ENCODE measurements around the gene ABCA2. TPM values are rescaled to one million over a fixed set of nuclear protein-coding genes. Genes with fewer than 3 reads are reported as not detected.

Gene ABCA2
- total RNA-seq, 1 experiment from 2014 or later: 27.0 TPM

GRCh38 chr9:137071282-137071681 lies 43.2 kb upstream of the ABCA2 start:
- no peak for DNase-seq (ENCODE audit: low read depth, low spot score)
- no TSS peak for BruUV-seq (replicated peaks)
- Histone ChIP-seq H3K4me1 (ENCODE audit: control insufficient read depth, insufficient read depth, low read length) (peaks cover 2% of the 10 kb centered on the region; the same call in 1 of the 2 replicates), H3K36me3 (ENCODE audit: control insufficient read depth, insufficient read depth, low read length) (no peaks in the 10 kb centered on the region; the same call in 1 of the 2 replicates), H3K27me3 (ENCODE audit: control insufficient read depth, insufficient read depth, low read length) (no peaks in the 10 kb centered on the region), H3K9me3 (ENCODE audit: control insufficient read depth, insufficient read depth, low read depth, low read length) (no peaks in the 10 kb centered on the region), H3K27ac (ENCODE audit: low read length) (peak overlapping the region; percentile 66), H3K4me3 (ENCODE audit: low read depth in 2 of 2, low read length in 2 of 2) (peak overlapping the region; percentile 53; a peak in 3 of 4 replicates)
- intact Hi-C loops (cut with micrococcal nuclease; ENCODE audit: unreplicated experiment): no loop called here
- TF ChIP-seq REST (IDR thresholded peaks at IDR 0.05; ENCODE audit: insufficient read depth in 1 of 2, low read depth in 2 of 2, low read length in 1 of 2) (no peak), TCF7L2 (IDR thresholded peaks at IDR 0.05; ENCODE audit: low read depth, low read length) (no peak), POLR2AphosphoS5 (IDR thresholded peaks at IDR 0.05; ENCODE audit: low read depth, low read length) (no peak), SIN3A (IDR thresholded peaks at IDR 0.05; ENCODE audit: borderline replicate concordance, insufficient read depth, low read depth, low read length) (no peak), CTCF (IDR thresholded peaks at IDR 0.05) (no peak)
- no peak for ATAC-seq
- POLR2A ChIA-PET: interaction anchor here (0.5 kb wide), 1 partner anchor 370 kb away, joined by 7 read pairs; no protein-coding TSS in a partner anchor
- CTCF ChIA-PET: no interaction called here
- in situ Hi-C loops (cut with HindIII; ENCODE audit: low pct_unique_long_range_greater_than_20kb, low sequenced_read_pairs): no loop called here

- no peak for DNase-seq (ENCODE audit: low read depth, low spot score)
- ChIA-PET CTCF (interaction anchor here (0.6 to 1.0 kb wide), 2 partner anchors 12 to 195 kb away, joined by 3 to 4 read pairs; no protein-coding TSS in a partner anchor), POLR2A (interaction anchor here (0.6 kb wide), 1 partner anchor 369 kb away, joined by 8 read pairs; no protein-coding TSS in a partner anchor)
- intact Hi-C loops (cut with micrococcal nuclease; ENCODE audit: unreplicated experiment): no loop called here
- Histone ChIP-seq H3K9me3 (ENCODE audit: control insufficient read depth, insufficient read depth, low read depth, low read length) (no peaks in the 10 kb centered on the region), H3K36me3 (ENCODE audit: control insufficient read depth, insufficient read depth, low read length) (no peaks in the 10 kb centered on the region; the same call in 1 of the 2 replicates), H3K27ac (ENCODE audit: low read length) (peak overlapping the region; percentile 66), H3K4me3 (ENCODE audit: low read depth in 2 of 2, low read length in 2 of 2) (peak overlapping the region; percentile 53), H3K27me3 (ENCODE audit: control insufficient read depth, insufficient read depth, low read length) (no peaks in the 10 kb centered on the region), H3K4me1 (ENCODE audit: control insufficient read depth, insufficient read depth, low read length) (peaks cover 2% of the 10 kb centered on the region; the same call in 1 of the 2 replicates)
- no TSS peak for BruUV-seq (replicated peaks)
- in situ Hi-C loops (cut with HindIII; ENCODE audit: low pct_unique_long_range_greater_than_20kb, low sequenced_read_pairs): no loop called here
- ATAC-seq: peak; percentile 42
- TF ChIP-seq REST (IDR thresholded peaks at IDR 0.05; ENCODE audit: insufficient read depth in 1 of 2, low read depth in 2 of 2, low read length in 1 of 2) (no peak), SIN3A (IDR thresholded peaks at IDR 0.05; ENCODE audit: borderline replicate concordance, insufficient read depth, low read depth, low read length) (no peak)
Observed at GRCh38 chr9:137070906-137071275, 42.9 kb upstream of the ABCA2 start.
